CD14-positive monocyte (primary cell): ENCODE results near the gene RSAD2. TPM values are rescaled to one million over a fixed set of nuclear protein-coding genes. Genes with fewer than 3 reads are reported as not detected.

ENCODE experiments used
- DNase-seq, 3 donors: peaks; one replicate each; pipeline ENCODE4 v3.0.0-alpha.2; 2011 to 2022
- H2AFZ ChIP-seq: 2 replicates; pipeline ENCODE4 v1.6.0; 2012; ENCODE audit warnings: mild to moderate bottlenecking, low read depth, low read length, inconsistent platforms; ENCODE audit not compliant: insufficient read depth, poor library complexity, severe bottlenecking
- H3K27ac ChIP-seq, 2 donors: 1 replicate in 1 of 2; 2 replicates in 1 of 2; pipeline ENCODE4 v1.5.1; 2012 to 2013; ENCODE audit warnings: low read length in 2 of 2, control low read depth in 1 of 2, inconsistent platforms in 1 of 2, low read depth in 1 of 2, mild to moderate bottlenecking in 1 of 2
- H3K27me3 ChIP-seq, 2 donors: one replicate each; pipeline versions ENCODE4 v1.6.0 to v1.6.1; 2011 to 2013; ENCODE audit warnings: low read length in 2 of 2; ENCODE audit not compliant: control insufficient read depth in 2 of 2, insufficient read depth in 2 of 2
- H3K36me3 ChIP-seq, 2 donors: replicated peaks in 1 of 2; 1 replicate in 1 of 2; 2 replicates in 1 of 2; pipeline versions ENCODE4 v1.5.1 to v1.6.1; 2012 to 2013; ENCODE audit warnings: low read length in 2 of 2, control low read depth in 1 of 2, inconsistent platforms in 1 of 2, mild to moderate bottlenecking in 1 of 2; ENCODE audit not compliant: insufficient read depth in 2 of 2, control insufficient read depth in 1 of 2
- H3K4me1 ChIP-seq, 2 donors: 1 replicate in 1 of 2; 2 replicates in 1 of 2; pipeline versions ENCODE4 v1.5.1 to v1.6.1; 2012 to 2013; ENCODE audit warnings: low read length in 2 of 2, control low read depth in 1 of 2, inconsistent platforms in 1 of 2, mild to moderate bottlenecking in 1 of 2, moderate library complexity in 1 of 2; ENCODE audit not compliant: insufficient read depth in 2 of 2, control insufficient read depth in 1 of 2
- H3K4me2 ChIP-seq: replicated peaks from 2 replicates; pipeline ENCODE3; 2012; ENCODE audit warnings: low read length, moderate library complexity, mild to moderate bottlenecking; ENCODE audit not compliant: poor library complexity, severe bottlenecking; ENCODE audit errors: extremely low read depth
- H3K4me3 ChIP-seq, 3 experiments: fragments of 200-600 bp in 1 of 3; sonication (generic) in 1 of 3; replicated peaks in 1 of 3; 1 replicate in 2 of 3; 2 replicates in 1 of 3; pipeline ENCODE4 v1.5.1; 2011 to 2013; ENCODE audit warnings: low read length in 3 of 3, mild to moderate bottlenecking in 3 of 3, control low read depth in 2 of 3, low read depth in 2 of 3, inconsistent platforms in 1 of 3, moderate library complexity in 1 of 3
- H3K79me2 ChIP-seq: 2 replicates; pipeline ENCODE4 v1.6.0; 2012; ENCODE audit warnings: mild to moderate bottlenecking, control low read depth, inconsistent platforms, low read length, moderate library complexity; ENCODE audit not compliant: insufficient read depth
- H3K9ac ChIP-seq: 2 replicates; pipeline ENCODE4 v1.6.0; 2017; ENCODE audit warnings: low read length, mild to moderate bottlenecking; ENCODE audit not compliant: insufficient read depth, poor library complexity, severe bottlenecking
- H3K9me3 ChIP-seq, 2 donors: replicated peaks in 1 of 2; 1 replicate in 1 of 2; 2 replicates in 1 of 2; pipeline versions ENCODE4 v1.5.1 to v1.6.1; 2012 to 2013; ENCODE audit warnings: low read length in 2 of 2, control low read depth in 1 of 2; ENCODE audit not compliant: control insufficient read depth in 1 of 2, insufficient read depth in 1 of 2
- H4K20me1 ChIP-seq: 2 replicates; pipeline ENCODE4 v1.6.0; 2012; ENCODE audit warnings: mild to moderate bottlenecking, low read length, control low read depth, moderate library complexity; ENCODE audit not compliant: insufficient read depth
- H3K27ac Mint-ChIP-seq, 7 donors: one replicate each; pipeline ENCODE4 v1.8.0; 2020; ENCODE audit warnings: mild to moderate bottlenecking in 7 of 7, mixed read lengths in 7 of 7, moderate library complexity in 6 of 7, inconsistent platforms in 2 of 7
- H3K27me3 Mint-ChIP-seq, 3 donors: one replicate each; pipeline ENCODE4 v1.8.0; 2021 to 2022; ENCODE audit warnings: low read depth in 3 of 3, mild to moderate bottlenecking in 3 of 3, mixed read lengths in 3 of 3, moderate library complexity in 3 of 3, inconsistent platforms in 1 of 3
- H3K36me3 Mint-ChIP-seq, 2 donors: one replicate each; pipeline ENCODE4 v1.8.0; 2020; ENCODE audit warnings: mixed read lengths in 2 of 2, inconsistent platforms in 1 of 2, mild to moderate bottlenecking in 1 of 2
- H3K4me1 Mint-ChIP-seq: one replicate; pipeline ENCODE4 v1.8.0; 2020; ENCODE audit warnings: mild to moderate bottlenecking, mixed read lengths
- H3K4me3 Mint-ChIP-seq, 2 donors: one replicate each; pipeline ENCODE4 v1.8.0; 2020; ENCODE audit warnings: mild to moderate bottlenecking in 2 of 2, mixed read lengths in 2 of 2, moderate library complexity in 1 of 2
- H3K9me3 Mint-ChIP-seq, 7 donors: one replicate each; pipeline ENCODE4 v1.8.0; 2020 to 2022; ENCODE audit warnings: mixed read lengths in 7 of 7, mild to moderate bottlenecking in 6 of 7, moderate library complexity in 6 of 7, inconsistent platforms in 2 of 7
- WGBS: methylation state at CpG from one replicate; pipeline ENCODE4 v1.1.5; 2013; ENCODE audit warnings: missing lambda C conversion rate; ENCODE audit not compliant: insufficient coverage; 5-methylcytosine and 5-hydroxymethylcytosine counted together
- intact Hi-C, 2 donors: fragments of 100-400 bp; cut with micrococcal nuclease; formaldehyde crosslinking; loops; one replicate each; pipeline versions ENCODE4 v1.15.0 to v1.15.1; 2023
- polyA plus RNA-seq, 3 donors: library from polyadenylated mRNA; depleted of rRNA in 1 of 3; unstranded in 2 of 3; stranded (reverse) in 1 of 3; fragments of 300-500 nt in 2 of 3; fragments of >200 nt in 1 of 3; fragmentation: Illumina TruSeq in 2 of 3; gene quantifications; 1 replicate in 2 of 3; 2 replicates in 1 of 3; pipeline ENCODE4 v1.2.3, GENCODE V29; 2012 to 2021
- TF ChIP-seq, protein P1 (sequence below): fragments of 200-600 bp; IDR thresholded peaks from one replicate; pipeline ENCODE4 v1.8.0; 2022; ENCODE audit warnings: antibody characterized with exemption, mild to moderate bottlenecking

Gene RSAD2
- polyA plus RNA-seq, 3 donors: 6.0 to 12.6 (median 10.3) TPM

DNA sequence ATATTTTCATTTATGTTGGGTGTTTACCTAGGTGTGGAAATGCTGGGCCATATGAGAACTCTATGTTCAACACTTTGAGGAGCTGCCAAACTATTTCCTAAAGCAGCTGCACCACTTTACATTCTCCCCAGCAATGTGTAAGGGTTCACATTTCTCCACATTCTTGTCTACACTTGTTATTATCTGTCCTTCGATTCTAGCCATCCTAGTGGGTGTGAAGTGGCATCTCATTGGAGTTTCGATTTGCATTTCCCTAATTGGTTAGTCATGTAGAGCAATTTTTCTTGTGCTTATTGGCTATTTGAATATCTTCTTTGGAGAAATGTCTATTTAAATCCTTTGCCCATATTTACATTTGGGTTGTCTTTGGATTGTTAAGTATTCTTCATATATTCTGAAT lies 61.5 kb downstream of the RSAD2 start:
- H3K27ac ChIP-seq: no peak overlapping the region
- H3K4me1 ChIP-seq: peaks cover 16 to 20% of the 10 kb centered on the region in 2 donors
- no peaks in the 10 kb centered on the region for H3K9me3 ChIP-seq
- intact Hi-C loops: no loop called here
- no peaks in the 10 kb centered on the region for H4K20me1 ChIP-seq
- no peak overlapping the region for H3K27ac Mint-ChIP-seq
- no peak overlapping the region for H2AFZ ChIP-seq
- no CpG with 5 or more reads among the region's 2 CpGs for WGBS
- peaks cover 13% of the 10 kb centered on the region for H3K79me2 ChIP-seq
- no peak for DNase-seq
- TF ChIP-seq, protein P1, sequence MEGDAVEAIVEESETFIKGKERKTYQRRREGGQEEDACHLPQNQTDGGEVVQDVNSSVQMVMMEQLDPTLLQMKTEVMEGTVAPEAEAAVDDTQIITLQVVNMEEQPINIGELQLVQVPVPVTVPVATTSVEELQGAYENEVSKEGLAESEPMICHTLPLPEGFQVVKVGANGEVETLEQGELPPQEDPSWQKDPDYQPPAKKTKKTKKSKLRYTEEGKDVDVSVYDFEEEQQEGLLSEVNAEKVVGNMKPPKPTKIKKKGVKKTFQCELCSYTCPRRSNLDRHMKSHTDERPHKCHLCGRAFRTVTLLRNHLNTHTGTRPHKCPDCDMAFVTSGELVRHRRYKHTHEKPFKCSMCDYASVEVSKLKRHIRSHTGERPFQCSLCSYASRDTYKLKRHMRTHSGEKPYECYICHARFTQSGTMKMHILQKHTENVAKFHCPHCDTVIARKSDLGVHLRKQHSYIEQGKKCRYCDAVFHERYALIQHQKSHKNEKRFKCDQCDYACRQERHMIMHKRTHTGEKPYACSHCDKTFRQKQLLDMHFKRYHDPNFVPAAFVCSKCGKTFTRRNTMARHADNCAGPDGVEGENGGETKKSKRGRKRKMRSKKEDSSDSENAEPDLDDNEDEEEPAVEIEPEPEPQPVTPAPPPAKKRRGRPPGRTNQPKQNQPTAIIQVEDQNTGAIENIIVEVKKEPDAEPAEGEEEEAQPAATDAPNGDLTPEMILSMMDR: no peak
- no peak overlapping the region for H3K9ac ChIP-seq
- H3K4me1 Mint-ChIP-seq: peaks cover 23% of the 10 kb centered on the region
- no peaks in the 10 kb centered on the region for H3K27me3 Mint-ChIP-seq
- H3K36me3 ChIP-seq: peaks cover 0 to 5% of the 10 kb centered on the region in 2 donors
- peaks cover 22 to 25% of the 10 kb centered on the region in 2 donors for H3K36me3 Mint-ChIP-seq
- H3K4me3 ChIP-seq: no peak overlapping the region
- peaks cover 0 to 1% (median 0%) of the 10 kb centered on the region in 7 donors for H3K9me3 Mint-ChIP-seq
- H3K27me3 ChIP-seq: no peaks in the 10 kb centered on the region
- no peak overlapping the region for H3K4me2 ChIP-seq
- no peak overlapping the region for H3K4me3 Mint-ChIP-seq

DNA sequence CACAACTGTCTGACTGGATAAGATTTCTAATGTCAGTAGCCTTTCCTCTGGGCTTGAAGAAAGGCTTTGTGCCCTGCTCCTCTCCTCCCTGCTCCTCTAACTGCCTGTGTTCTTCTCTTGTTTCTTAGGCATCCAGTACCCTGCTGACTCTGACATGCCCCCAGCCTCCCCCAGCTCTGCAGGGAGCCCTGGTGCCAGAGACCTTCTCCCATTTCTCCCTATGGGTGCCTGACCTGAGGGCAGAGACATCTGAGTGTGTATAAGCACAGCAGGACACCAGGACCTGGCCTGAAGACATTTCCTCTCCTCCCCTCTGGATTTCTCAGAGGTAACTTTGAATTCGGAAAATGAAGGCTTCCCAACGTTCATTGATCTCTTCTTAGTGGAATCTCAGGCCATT lies 63.2 kb downstream of the RSAD2 start:
- H3K36me3 Mint-ChIP-seq: peaks cover 24 to 25% of the 10 kb centered on the region in 2 donors
- intact Hi-C loops: no loop called here
- peaks cover 26% of the 10 kb centered on the region for H3K4me1 Mint-ChIP-seq
- no peak overlapping the region for H3K4me2 ChIP-seq
- H3K9me3 ChIP-seq: no peaks in the 10 kb centered on the region
- peaks cover 0 to 1% (median 0%) of the 10 kb centered on the region in 7 donors for H3K9me3 Mint-ChIP-seq
- H4K20me1 ChIP-seq: no peaks in the 10 kb centered on the region
- H3K27me3 ChIP-seq: no peaks in the 10 kb centered on the region
- no peak overlapping the region for H3K27ac ChIP-seq
- TF ChIP-seq, protein P1: no peak
- no peaks in the 10 kb centered on the region for H3K27me3 Mint-ChIP-seq
- peaks cover 13% of the 10 kb centered on the region for H3K79me2 ChIP-seq
- no CpG with 5 or more reads among the region's 2 CpGs for WGBS
- H3K4me3 Mint-ChIP-seq: no peak overlapping the region
- DNase-seq: no peak
- H3K27ac Mint-ChIP-seq: no peak overlapping the region
- H3K36me3 ChIP-seq: peaks cover 0 to 5% of the 10 kb centered on the region in 2 donors
- H3K4me1 ChIP-seq: peaks cover 14 to 16% of the 10 kb centered on the region in 2 donors
- no peak overlapping the region for H3K4me3 ChIP-seq
- H3K9ac ChIP-seq: no peak overlapping the region
- H2AFZ ChIP-seq: no peak overlapping the region
